A549 (cell line): ENCODE results near the gene TP73. TPM values are rescaled to one million over a fixed set of nuclear protein-coding genes. Genes with fewer than 3 reads are reported as not detected.

Source experiments
- ATAC-seq, 2 experiments: fragments of 200-7000 bp in 1 of 2; fragments of >200 bp in 1 of 2; cut with Nextera tagmentation in 1 of 2; cut with Tn5 transposase in 1 of 2; 3 replicates each; pipeline versions ENCODE4 v1.8.0 to v1.9.1; 2018 to 2020; ENCODE audit warnings: mild to moderate bottlenecking in 1 of 2, moderate library complexity in 1 of 2
- CTCF ChIA-PET: fragments of 300-600 bp; sonication (Branson Sonifier 250); formaldehyde crosslinking; extraction: SDS; loops from one replicate; lab custom pipeline; 2021; ENCODE audit warnings: antibody characterized with exemption, inconsistent platforms; lab: Yijun Ruan, JAX
- POLR2A ChIA-PET: fragments of 350-600 bp; formaldehyde crosslinking; extraction: SDS; loops from one replicate; lab custom pipeline; 2021; ENCODE audit warnings: antibody characterized with exemption, inconsistent platforms; lab: Yijun Ruan, JAX
- DNase-seq, 2 experiments: peaks; one replicate each; pipeline versions ENCODE4 v3.0.0 to v3.0.0-alpha.2; 2011 to 2016; ENCODE audit warnings: low read depth in 1 of 2, low spot score in 1 of 2
- FAIRE-seq: peaks from 2 replicates; lab custom pipeline; 2011; peaks lifted over from hg19 to GRCh38; lab: Jason Lieb, UNC
- H3K27ac ChIP-seq, 2 experiments: fragments of >200 bp; sonication (Bioruptor Twin); formaldehyde crosslinking; 3 replicates each; pipeline ENCODE4 v1.5.1; 2016 to 2017
- H3K4me1 ChIP-seq: fragments of >200 bp; sonication (Bioruptor Twin); formaldehyde crosslinking; 3 replicates; pipeline ENCODE4 v1.6.1; 2016
- H3K4me2 ChIP-seq: fragments of >200 bp; sonication (Bioruptor Twin); formaldehyde crosslinking; 3 replicates; pipeline ENCODE4 v1.6.1; 2016
- H3K4me3 ChIP-seq: fragments of >200 bp; sonication (Bioruptor Twin); formaldehyde crosslinking; 3 replicates; pipeline ENCODE4 v1.5.1; 2016
- H3K9me3 ChIP-seq: fragments of >200 bp; sonication (Bioruptor Twin); formaldehyde crosslinking; 3 replicates; pipeline ENCODE4 v1.6.1; 2016
- CBX2 ChIP-seq: fragments of 200-600 bp; sonication (generic); IDR thresholded peaks from 2 replicates; pipeline ENCODE4 v1.6.1; 2016; ENCODE audit warnings: low read depth, mild to moderate bottlenecking, borderline replicate concordance
- CHD2 ChIP-seq: fragments of 150-350 bp; IDR thresholded peaks from 2 replicates; pipeline ENCODE4 v1.6.1; 2014; ENCODE audit warnings: low read length; ENCODE audit not compliant: partially characterized antibody
- CHD4 ChIP-seq: fragments of 200-600 bp; sonication (generic); IDR thresholded peaks from 2 replicates; pipeline ENCODE4 v1.6.1; 2016; ENCODE audit warnings: antibody characterized with exemption, mild to moderate bottlenecking, borderline replicate concordance
- EHF ChIP-seq: fragments of 250-450 bp; sonication (Bioruptor Pico); IDR thresholded peaks from 2 replicates; pipeline ENCODE4 v1.5.0; 2020; ENCODE audit warnings: mild to moderate bottlenecking
- EP300 ChIP-seq, 2 experiments: fragments of >200 bp; sonication (Bioruptor Twin); formaldehyde crosslinking; IDR thresholded peaks; 2 replicates in 1 of 2; 3 replicates in 1 of 2; pipeline ENCODE4 v1.6.1; 2016 to 2017
- FOSB ChIP-seq: fragments of 250-450 bp; sonication (Bioruptor Pico); IDR thresholded peaks from 2 replicates; pipeline ENCODE4 v1.5.0; 2020; ENCODE audit warnings: mild to moderate bottlenecking, moderate library complexity
- FOSL2 ChIP-seq, 2 experiments: fragments of 450-650 bp in 1 of 2; fragments of >200 bp in 1 of 2; sonication (Bioruptor Twin) in 1 of 2; formaldehyde crosslinking; IDR thresholded peaks; 2 replicates each; pipeline versions ENCODE4 v1.5.0 to v1.6.1; 2016 to 2020; ENCODE audit warnings: mild to moderate bottlenecking in 1 of 2, moderate library complexity in 1 of 2
- HDAC2 ChIP-seq: fragments of 200-600 bp; sonication (generic); IDR thresholded peaks from 2 replicates; pipeline ENCODE4 v1.6.1; 2016
- HOXB5 ChIP-seq: fragments of 250-450 bp; sonication (Bioruptor Pico); IDR thresholded peaks from 2 replicates; pipeline ENCODE4 v1.5.0; 2020; ENCODE audit warnings: mild to moderate bottlenecking, moderate library complexity
- JUN ChIP-seq, 2 experiments: fragments of >200 bp; sonication (Bioruptor Twin); formaldehyde crosslinking; IDR thresholded peaks; 2 replicates in 1 of 2; 3 replicates in 1 of 2; pipeline ENCODE4 v1.6.1; 2016 to 2017
- JUNB ChIP-seq: fragments of >200 bp; sonication (Bioruptor Twin); formaldehyde crosslinking; IDR thresholded peaks from 2 replicates; pipeline ENCODE4 v1.6.1; 2016
- NPAS2 ChIP-seq: fragments of 250-450 bp; sonication (Bioruptor Pico); IDR thresholded peaks from 2 replicates; pipeline ENCODE4 v1.8.0; 2022; ENCODE audit warnings: mild to moderate bottlenecking, moderate library complexity, borderline replicate concordance
- NR3C1 ChIP-seq: fragments of >200 bp; sonication (Bioruptor Twin); formaldehyde crosslinking; IDR thresholded peaks from 3 replicates; pipeline ENCODE4 v1.6.1; 2017
- RNF2 ChIP-seq: fragments of 200-600 bp; sonication (generic); IDR thresholded peaks from 2 replicates; pipeline ENCODE4 v1.6.1; 2016; ENCODE audit warnings: low read depth, mild to moderate bottlenecking, antibody characterized with exemption, moderate library complexity, borderline replicate concordance
- ZFP36 ChIP-seq: fragments of 450-650 bp; IDR thresholded peaks from 2 replicates; pipeline ENCODE4 v1.6.1; 2014; ENCODE audit warnings: borderline replicate concordance; ENCODE audit not compliant: partially characterized antibody
- ZSCAN20 ChIP-seq: fragments of 250-450 bp; sonication (Bioruptor Pico); IDR thresholded peaks from 2 replicates; pipeline ENCODE4 v1.8.0; 2022; ENCODE audit warnings: mild to moderate bottlenecking, moderate library complexity
- WGBS: methylation state at CpG from one replicate; pipeline ENCODE4 v1.1.6; 2017; ENCODE audit errors: missing lambda C conversion rate; 5-methylcytosine and 5-hydroxymethylcytosine counted together
- polyA plus RNA-seq, 4 experiments: library from polyadenylated mRNA; depleted of rRNA in 3 of 4; stranded (reverse); fragments of >200 nt; fragmentation: RNase III in 1 of 4; extraction: RNeasy Plus Mini Kit Qiagen cat#74134 plus additional on column Dnase treatment in 1 of 4; gene quantifications; 2 replicates in 3 of 4; 3 replicates in 1 of 4; pipeline ENCODE4 v1.2.3, GENCODE V29; 2011 to 2017
- TF ChIP-seq, protein P1 (sequence below): fragments of >200 bp; sonication (Bioruptor Twin); formaldehyde crosslinking; IDR thresholded peaks from 3 replicates; pipeline ENCODE4 v1.6.1; 2016
- TF ChIP-seq, protein P2 (sequence below): IDR thresholded peaks from 2 replicates; pipeline ENCODE4 v1.6.1; 2012
- TF ChIP-seq, protein P3 (sequence below): fragments of 200-600 bp; sonication (generic); IDR thresholded peaks from 2 replicates; pipeline ENCODE4 v1.6.1; 2016; ENCODE audit warnings: antibody characterized with exemption, mild to moderate bottlenecking, moderate library complexity
- TF ChIP-seq, protein P4 (sequence below): fragments of 250-450 bp; sonication (Bioruptor Pico); IDR thresholded peaks from 2 replicates; pipeline ENCODE4 v1.5.0; 2020; ENCODE audit warnings: low read depth, mild to moderate bottlenecking, moderate library complexity

The TP73 gene
- polyA plus RNA-seq, 2 of the 4 experiments (the other 2 are of a cell fraction): 0.01 to 0.25 TPM

DNA sequence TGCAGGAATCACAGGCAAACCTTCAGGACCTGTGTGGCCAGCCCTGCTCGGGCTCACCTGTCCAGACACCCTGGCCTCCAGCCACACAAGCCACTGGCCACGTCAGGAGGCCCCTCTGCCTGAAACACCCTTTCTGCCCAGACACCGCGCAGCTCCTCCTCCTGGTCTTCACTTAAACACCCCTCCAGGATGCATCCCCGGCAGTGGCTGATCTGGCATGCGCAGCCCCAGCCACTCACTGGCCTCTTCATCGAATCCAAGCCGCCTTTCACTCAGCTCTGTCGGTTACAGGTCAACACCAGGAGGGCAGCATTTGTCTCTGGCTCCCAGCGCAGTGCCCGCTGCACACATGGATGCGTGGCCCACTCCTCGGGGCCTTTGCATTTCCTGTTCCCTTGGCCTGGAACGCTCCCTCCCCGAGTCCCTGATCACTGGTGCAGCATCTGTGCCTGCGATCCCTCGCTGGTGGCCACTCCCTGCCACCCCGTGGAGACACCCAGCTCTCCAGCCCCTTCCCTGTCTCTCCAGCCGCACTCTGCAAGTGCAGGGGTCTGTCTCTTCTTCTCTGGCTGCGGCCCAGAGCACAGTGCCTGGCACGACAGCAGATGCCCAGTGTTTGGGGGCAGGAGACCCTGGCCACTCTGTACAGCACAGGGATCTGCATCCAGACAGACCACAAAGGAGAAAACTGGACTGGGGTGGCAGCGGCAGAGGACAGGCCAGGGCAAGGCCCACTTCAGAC lies 18.1 kb upstream of the TP73 start:
- no peak for TF ChIP-seq EP300 (IDR thresholded peaks at IDR 0.05)
- TF ChIP-seq, all 56 proteins: peak for 0
- no peak for DNase-seq
- WGBS: 94% methylated on average over 16 of the region's 22 CpGs
- H3K9me3 ChIP-seq: no peaks in the 10 kb centered on the region
- FAIRE-seq: no peak
- POLR2A ChIA-PET: no interaction called here
- H3K27ac ChIP-seq: no peak overlapping the region
- no peak for ATAC-seq
- H3K4me2 ChIP-seq: no peak overlapping the region
- CTCF ChIA-PET: interaction anchor here (2.4 kb wide), 1 partner anchor 15 kb away, joined by 7 read pairs; no protein-coding TSS in a partner anchor
- no peak overlapping the region for H3K4me3 ChIP-seq
- no peaks in the 10 kb centered on the region for H3K4me1 ChIP-seq

DNA sequence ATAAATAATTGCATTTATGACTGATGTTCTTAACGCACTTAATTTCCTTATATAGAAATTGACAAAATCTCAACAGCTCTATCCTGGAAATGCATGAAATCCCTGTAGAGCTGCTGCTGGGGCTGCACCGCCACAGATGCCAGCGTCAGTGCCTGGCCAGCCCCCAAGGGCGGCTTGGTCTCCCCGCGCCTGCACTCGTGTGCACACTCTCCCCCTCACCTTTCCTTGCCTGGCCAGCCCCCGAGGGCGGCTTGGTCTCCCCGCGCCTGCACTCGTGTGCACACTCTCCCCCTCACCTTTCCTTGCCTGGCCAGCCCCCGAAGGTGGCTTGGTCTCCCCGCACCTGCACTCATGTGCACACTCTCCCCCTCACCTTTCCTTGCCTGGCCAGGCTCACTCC lies 16.2 kb upstream of the TP73 start:
- no peak overlapping the region for H3K27ac ChIP-seq
- TF ChIP-seq JUNB (no peak), ZSCAN20 (CRISPR knock-in tag) (no peak), NR3C1 (no peak), HDAC2 (no peak), CHD4 (no peak), ZFP36 (no peak), FOSL2 (IDR thresholded peaks at IDR 0.05) (no peak), FOSL2 (CRISPR knock-in tag; IDR thresholded peaks at IDR 0.05) (no peak), JUN (IDR thresholded peaks at IDR 0.05) (no peak), CBX2 (no peak), HOXB5 (no peak), EHF (CRISPR knock-in tag) (no peak), FOSB (no peak), RNF2 (no peak), CHD2 (no peak), NPAS2 (CRISPR knock-in tag) (no peak), EP300 (IDR thresholded peaks at IDR 0.05) (no peak)
- TF ChIP-seq, protein P1, sequence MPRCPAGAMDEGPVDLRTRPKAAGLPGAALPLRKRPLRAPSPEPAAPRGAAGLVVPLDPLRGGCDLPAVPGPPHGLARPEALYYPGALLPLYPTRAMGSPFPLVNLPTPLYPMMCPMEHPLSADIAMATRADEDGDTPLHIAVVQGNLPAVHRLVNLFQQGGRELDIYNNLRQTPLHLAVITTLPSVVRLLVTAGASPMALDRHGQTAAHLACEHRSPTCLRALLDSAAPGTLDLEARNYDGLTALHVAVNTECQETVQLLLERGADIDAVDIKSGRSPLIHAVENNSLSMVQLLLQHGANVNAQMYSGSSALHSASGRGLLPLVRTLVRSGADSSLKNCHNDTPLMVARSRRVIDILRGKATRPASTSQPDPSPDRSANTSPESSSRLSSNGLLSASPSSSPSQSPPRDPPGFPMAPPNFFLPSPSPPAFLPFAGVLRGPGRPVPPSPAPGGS: no peak
- TF ChIP-seq, protein P2, sequence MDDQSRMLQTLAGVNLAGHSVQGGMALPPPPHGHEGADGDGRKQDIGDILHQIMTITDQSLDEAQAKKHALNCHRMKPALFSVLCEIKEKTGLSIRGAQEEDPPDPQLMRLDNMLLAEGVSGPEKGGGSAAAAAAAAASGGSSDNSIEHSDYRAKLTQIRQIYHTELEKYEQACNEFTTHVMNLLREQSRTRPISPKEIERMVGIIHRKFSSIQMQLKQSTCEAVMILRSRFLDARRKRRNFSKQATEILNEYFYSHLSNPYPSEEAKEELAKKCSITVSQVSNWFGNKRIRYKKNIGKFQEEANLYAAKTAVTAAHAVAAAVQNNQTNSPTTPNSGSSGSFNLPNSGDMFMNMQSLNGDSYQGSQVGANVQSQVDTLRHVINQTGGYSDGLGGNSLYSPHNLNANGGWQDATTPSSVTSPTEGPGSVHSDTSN: no peak
- TF ChIP-seq, protein P3, sequence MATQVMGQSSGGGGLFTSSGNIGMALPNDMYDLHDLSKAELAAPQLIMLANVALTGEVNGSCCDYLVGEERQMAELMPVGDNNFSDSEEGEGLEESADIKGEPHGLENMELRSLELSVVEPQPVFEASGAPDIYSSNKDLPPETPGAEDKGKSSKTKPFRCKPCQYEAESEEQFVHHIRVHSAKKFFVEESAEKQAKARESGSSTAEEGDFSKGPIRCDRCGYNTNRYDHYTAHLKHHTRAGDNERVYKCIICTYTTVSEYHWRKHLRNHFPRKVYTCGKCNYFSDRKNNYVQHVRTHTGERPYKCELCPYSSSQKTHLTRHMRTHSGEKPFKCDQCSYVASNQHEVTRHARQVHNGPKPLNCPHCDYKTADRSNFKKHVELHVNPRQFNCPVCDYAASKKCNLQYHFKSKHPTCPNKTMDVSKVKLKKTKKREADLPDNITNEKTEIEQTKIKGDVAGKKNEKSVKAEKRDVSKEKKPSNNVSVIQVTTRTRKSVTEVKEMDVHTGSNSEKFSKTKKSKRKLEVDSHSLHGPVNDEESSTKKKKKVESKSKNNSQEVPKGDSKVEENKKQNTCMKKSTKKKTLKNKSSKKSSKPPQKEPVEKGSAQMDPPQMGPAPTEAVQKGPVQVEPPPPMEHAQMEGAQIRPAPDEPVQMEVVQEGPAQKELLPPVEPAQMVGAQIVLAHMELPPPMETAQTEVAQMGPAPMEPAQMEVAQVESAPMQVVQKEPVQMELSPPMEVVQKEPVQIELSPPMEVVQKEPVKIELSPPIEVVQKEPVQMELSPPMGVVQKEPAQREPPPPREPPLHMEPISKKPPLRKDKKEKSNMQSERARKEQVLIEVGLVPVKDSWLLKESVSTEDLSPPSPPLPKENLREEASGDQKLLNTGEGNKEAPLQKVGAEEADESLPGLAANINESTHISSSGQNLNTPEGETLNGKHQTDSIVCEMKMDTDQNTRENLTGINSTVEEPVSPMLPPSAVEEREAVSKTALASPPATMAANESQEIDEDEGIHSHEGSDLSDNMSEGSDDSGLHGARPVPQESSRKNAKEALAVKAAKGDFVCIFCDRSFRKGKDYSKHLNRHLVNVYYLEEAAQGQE: no peak
- TF ChIP-seq, protein P4, sequence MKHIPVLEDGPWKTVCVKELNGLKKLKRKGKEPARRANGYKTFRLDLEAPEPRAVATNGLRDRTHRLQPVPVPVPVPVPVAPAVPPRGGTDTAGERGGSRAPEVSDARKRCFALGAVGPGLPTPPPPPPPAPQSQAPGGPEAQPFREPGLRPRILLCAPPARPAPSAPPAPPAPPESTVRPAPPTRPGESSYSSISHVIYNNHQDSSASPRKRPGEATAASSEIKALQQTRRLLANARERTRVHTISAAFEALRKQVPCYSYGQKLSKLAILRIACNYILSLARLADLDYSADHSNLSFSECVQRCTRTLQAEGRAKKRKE: no peak
- ATAC-seq (no peak), DNase-seq (no peak), FAIRE-seq (no peak)
- no peaks in the 10 kb centered on the region for H3K4me1 ChIP-seq
- H3K4me3 ChIP-seq: no peak overlapping the region
- no peak overlapping the region for H3K4me2 ChIP-seq
- 95% methylated on average over 10 of the region's 14 CpGs for WGBS
- H3K9me3 ChIP-seq: no peaks in the 10 kb centered on the region
- ChIA-PET CTCF (no interaction called here), POLR2A (no interaction called here)
